HG02981 (cell line): ENCODE data around the gene ITGB5.
A peak's percentile ranks its signal among the peaks of the same experiment; 100 is the strongest.
"Not testable (repeated sequence)": the region's sequence is repeated elsewhere in the genome, so short reads cannot be mapped to it uniquely, and the experiment has no call there.

Experiments used
- ATAC-seq: cut with Tn5 transposase; IDR thresholded peaks from one replicate; pipeline ENCODE4 v1.9.1; 2021; ENCODE audit warnings: mild to moderate bottlenecking, moderate library complexity; ENCODE audit not compliant: unreplicated experiment

ITGB5 gene

GRCh38 chr3:124760601-124761000 is 126.6 kb downstream of the ITGB5 start:
- no peak for ATAC-seq

- no peak for ATAC-seq
Measured at GRCh38 chr3:124759666-124760401, 127.3 kb downstream of the ITGB5 start.

GRCh38 chr3:124758851-124759635 is 128.1 kb downstream of the ITGB5 start:
- ATAC-seq: no peak

GRCh38 chr3:124757926-124758325 is 129.2 kb downstream of the ITGB5 start:
- ATAC-seq: not testable (repeated sequence)

- ATAC-seq: no peak
Measured at GRCh38 chr3:124752051-124752450, 135.1 kb downstream of the ITGB5 start.

- no peak for ATAC-seq
Measured at GRCh38 chr3:124751501-124751900, 135.7 kb downstream of the ITGB5 start.

- ATAC-seq: not testable (repeated sequence)
Measured at GRCh38 chr3:124749877-124750276, 137.3 kb downstream of the ITGB5 start.

- ATAC-seq: no peak
Measured at GRCh38 chr3:124748560-124749198, 138.5 kb downstream of the ITGB5 start.

GRCh38 chr3:124747111-124747981 is 139.8 kb downstream of the ITGB5 start:
- no peak for ATAC-seq

GRCh38 chr3:124745756-124746155 is 141.4 kb downstream of the ITGB5 start:
- ATAC-seq: no peak

- ATAC-seq: no peak
Measured at GRCh38 chr3:124741027-124741426, 146.1 kb downstream of the ITGB5 start.

GRCh38 chr3:124731760-124732159 is 155.4 kb downstream of the ITGB5 start:
- no peak for ATAC-seq

GRCh38 chr3:124730941-124731297 is 156.2 kb downstream of the ITGB5 start:
- no peak for ATAC-seq

GRCh38 chr3:124730129-124730940 is 156.8 kb downstream of the ITGB5 start, which contains the start of gene UMPS:
TSS of gene UMPS (plus strand) at chr3:124730452. CDS start at chr3:124730472, 20 bp downstream.
- ATAC-seq: peak; percentile 96

GRCh38 chr3:124722589-124722988 is 164.6 kb downstream of the ITGB5 start:
- no peak for ATAC-seq

GRCh38 chr3:124714223-124714853 is 172.8 kb downstream of the ITGB5 start:
- no peak for ATAC-seq
